DMS79 (cell line): Measurements from ENCODE around the gene ECT2L.
"Not testable (repeated sequence)": the region's sequence is repeated elsewhere in the genome, so short reads cannot be mapped to it uniquely, and the experiment has no call there.

Experiments used
- DNase-seq: peaks from one replicate; lab custom pipeline; 2025; lab: John Stamatoyannopoulos, UW

The ECT2L gene

DNA sequence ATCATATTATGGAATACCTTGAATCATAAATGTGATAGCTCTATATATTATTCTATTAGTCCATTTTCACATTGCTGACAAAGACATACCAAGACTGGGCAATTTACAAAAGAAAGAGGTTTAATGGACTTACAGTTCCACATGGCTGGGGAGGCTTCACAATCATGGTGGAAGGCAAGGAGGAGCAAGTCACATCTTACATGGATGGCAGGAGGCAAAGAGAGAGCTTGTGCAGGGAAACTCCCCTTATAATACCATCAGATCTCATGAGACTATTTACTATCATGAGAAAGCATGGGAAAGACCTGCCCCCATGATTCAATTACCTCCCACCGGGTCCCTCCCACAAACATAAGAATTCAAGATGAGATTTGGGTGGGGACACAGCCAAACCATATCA, 141.0 kb downstream of the ECT2L start:
- DNase-seq: not testable (repeated sequence)

DNA sequence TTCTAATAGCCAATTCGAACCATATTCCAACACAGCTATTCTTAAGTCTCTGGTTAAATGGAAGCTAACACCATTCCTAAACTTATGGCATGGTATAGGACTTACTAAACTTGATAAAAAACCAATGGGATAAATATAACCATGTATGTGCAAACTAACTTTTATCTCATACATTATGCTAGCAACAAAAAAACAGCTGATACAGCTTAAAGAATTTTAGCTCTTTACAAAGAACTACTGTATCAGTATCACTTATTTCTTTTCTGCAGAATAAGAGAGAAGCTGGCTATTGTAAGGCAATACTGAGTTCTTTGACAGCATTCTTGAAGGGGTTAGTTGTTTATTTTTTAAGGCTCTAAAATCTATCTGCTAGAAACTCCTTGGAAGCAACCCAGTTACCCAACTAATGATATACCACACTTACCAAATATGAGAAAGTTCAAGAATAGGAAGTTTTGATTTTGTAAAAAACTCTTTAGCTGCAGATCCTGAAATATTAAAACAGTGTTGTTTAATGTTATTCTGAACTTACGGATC, 147.3 kb downstream of the ECT2L start:
- no peak for DNase-seq

DNA sequence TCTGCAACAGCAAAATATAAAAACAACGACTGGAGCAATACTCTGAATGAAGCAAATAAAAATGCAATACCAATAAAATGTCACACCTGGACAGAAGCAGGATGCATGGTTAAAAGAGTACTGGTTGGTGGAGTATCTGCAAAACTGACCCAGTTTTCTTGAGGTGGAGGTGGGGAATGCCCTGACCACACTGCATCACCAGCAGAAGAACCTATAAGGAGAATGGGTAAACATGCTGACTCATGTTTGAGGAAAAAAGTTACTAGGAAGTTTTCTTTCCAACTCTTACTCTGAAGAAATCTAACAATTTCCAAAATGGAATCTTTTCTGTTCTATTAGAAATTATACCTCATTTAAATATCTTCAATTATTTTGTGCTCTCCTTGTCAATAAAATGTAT, 148.5 kb downstream of the ECT2L start:
- no peak for DNase-seq

DNA sequence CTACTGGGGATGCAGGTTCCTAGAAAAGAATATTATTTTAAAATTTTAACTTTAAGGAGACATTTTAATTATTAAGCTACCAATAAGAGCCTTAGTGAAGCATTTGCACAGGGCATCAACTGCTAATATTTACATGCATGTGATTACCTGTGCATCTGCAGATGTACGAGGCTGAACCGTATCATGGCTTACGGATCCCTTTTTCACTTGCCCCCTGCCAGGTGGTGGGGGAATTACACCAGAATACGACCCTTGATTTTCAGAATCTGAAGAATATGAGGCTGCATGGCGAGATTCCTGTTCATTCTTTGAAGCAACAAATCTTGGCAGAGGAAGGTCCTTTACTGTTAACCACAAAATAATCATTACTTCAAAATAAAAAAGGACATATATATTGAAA, 149.5 kb downstream of the ECT2L start:
- DNase-seq: no peak

DNA sequence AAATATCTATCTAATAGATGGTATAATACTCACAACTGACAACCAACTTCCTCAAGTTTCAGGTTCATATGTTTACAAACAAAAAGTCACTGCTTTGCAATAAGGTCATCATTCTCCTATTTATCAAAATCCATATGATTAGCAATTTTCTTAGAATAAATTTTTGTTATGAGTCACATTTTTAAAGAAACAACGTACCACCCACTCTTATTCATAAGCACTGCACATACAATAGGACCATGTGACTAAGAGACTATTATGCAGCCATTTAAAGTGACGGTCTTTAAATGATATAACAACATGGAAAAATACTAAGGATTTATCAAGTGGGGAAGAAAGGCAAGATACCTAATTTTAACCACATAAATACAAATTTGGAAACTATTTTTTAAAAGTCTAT, 152.1 kb downstream of the ECT2L start:
- DNase-seq: no peak

DNA sequence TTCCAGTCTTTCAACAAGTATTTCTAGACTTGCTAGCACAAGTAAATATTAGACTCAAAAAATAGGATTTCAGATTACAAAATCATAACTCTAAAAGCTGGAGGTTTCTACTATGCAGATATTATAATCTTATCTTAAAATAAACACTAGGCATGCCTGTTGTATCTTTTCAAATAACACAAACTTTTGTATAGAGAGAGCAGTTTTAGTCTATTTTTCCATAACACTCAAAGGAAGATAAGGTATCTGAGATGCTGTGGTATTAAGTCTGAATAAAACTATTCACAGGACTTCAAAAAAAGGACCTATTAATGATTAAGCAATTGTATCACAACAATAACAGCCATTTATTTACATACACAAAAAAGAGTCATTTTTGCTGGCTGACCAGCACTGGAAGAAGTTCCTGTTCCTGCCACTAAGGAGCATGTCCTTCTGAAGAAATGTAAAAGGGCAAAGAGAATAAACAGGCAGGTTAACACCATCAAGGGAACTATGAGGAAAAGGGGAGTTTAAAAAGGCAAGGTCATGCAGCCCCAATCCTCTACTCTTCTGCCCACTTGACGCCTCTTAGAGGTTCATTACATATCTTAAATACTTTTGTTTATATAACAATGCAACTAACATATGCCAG, 152.8 kb downstream of the ECT2L start:
- DNase-seq: no peak

DNA sequence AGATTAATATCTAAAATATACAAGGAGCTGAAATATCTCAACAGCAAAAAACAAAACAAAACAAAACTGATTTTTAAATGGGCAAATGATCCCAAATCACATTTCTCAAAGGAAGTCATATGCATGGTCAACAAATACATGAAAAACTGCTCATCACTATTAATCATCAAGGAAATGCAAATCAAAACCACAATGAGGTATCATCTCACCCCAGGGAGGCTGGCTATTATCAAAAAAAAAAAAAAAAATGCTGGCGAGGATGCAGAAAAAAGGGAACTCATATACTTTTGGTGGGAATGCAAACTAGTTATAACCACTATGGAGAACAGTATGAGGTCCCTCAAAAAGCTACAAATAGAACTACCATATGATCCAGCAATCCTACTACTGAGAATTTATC, 157.6 kb downstream of the ECT2L start:
- no peak for DNase-seq
